ENCODE data around the gene MRGPRD.

MRGPRD gene

DNA sequence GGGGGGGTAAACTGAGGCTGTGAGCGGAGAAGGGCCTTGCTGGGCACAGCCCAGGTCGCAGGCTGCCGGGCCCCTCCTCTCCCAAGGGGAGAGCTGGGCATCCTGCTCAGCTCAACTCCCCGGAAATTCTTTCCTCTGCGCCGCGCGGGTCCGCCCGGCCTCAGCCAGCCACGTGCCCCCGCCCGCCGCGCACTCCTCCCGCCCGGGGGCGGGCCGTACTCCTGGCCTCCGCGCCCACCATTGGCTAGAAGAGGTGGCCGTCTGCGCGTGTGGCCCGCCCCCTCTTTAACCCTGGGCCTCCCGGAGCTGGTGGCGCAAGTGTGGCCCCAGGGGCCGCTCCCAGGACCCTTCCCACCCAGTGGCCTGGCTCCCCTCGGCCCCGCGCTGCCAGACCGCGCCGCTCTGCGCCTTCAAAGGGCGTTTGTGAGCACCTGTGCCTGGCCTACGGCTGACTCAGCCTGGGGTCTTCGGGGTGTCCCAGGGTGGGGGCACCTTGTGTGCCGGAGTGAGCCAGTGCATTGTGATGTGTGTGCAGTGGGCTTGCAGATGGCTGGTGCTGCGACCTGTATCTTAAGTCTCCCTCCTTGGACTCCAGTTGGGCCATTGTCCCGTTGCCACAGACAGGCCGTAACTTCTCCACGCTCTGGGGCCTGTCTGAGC is 30.3 kb upstream of the MRGPRD start:
- peak; percentile 32 for DNase-seq (ENCODE audit: low read depth)
- H3K4me3 ChIP-seq (ENCODE audit: low read length): peak overlapping the region; percentile 40

DNA sequence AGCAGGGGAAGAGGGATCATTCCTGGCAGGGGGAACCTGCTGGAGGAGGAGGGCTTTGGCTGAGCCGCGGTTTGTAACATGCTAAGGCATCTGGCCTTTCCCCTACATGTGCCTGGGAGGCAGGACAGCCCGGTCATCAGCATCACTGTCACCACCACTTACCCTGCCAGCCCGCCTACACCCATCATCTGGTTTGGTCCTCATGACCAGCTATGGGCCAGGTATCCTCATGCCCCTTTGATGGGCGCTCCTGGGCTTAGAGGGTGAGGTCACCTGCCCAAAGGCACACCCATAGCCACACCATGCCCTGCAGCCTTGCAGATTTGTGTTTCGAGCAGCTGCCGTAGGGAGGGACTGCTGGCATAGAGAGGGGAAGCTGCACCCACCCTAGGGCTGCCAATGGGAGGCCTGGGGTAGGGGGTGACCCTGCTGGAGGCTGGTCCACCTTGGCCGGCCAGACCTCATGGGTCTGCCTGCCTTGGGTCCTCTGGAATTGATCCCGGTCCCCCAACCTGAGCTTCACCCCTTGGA is 29.6 kb upstream of the MRGPRD start:
- no peak overlapping the region for H3K4me3 ChIP-seq (ENCODE audit: low read length)
- TF ChIP-seq, protein P1, sequence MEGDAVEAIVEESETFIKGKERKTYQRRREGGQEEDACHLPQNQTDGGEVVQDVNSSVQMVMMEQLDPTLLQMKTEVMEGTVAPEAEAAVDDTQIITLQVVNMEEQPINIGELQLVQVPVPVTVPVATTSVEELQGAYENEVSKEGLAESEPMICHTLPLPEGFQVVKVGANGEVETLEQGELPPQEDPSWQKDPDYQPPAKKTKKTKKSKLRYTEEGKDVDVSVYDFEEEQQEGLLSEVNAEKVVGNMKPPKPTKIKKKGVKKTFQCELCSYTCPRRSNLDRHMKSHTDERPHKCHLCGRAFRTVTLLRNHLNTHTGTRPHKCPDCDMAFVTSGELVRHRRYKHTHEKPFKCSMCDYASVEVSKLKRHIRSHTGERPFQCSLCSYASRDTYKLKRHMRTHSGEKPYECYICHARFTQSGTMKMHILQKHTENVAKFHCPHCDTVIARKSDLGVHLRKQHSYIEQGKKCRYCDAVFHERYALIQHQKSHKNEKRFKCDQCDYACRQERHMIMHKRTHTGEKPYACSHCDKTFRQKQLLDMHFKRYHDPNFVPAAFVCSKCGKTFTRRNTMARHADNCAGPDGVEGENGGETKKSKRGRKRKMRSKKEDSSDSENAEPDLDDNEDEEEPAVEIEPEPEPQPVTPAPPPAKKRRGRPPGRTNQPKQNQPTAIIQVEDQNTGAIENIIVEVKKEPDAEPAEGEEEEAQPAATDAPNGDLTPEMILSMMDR (conservative IDR thresholded peaks at IDR 0.05; ENCODE audit: low read depth, low read length): no peak
- DNase-seq (ENCODE audit: low read depth): no peak

More for the DNA sequence above, 30.3 kb upstream of the MRGPRD start:
- TF ChIP-seq, protein P1 (conservative IDR thresholded peaks at IDR 0.05; ENCODE audit: low read depth, low read length): no peak

DNA sequence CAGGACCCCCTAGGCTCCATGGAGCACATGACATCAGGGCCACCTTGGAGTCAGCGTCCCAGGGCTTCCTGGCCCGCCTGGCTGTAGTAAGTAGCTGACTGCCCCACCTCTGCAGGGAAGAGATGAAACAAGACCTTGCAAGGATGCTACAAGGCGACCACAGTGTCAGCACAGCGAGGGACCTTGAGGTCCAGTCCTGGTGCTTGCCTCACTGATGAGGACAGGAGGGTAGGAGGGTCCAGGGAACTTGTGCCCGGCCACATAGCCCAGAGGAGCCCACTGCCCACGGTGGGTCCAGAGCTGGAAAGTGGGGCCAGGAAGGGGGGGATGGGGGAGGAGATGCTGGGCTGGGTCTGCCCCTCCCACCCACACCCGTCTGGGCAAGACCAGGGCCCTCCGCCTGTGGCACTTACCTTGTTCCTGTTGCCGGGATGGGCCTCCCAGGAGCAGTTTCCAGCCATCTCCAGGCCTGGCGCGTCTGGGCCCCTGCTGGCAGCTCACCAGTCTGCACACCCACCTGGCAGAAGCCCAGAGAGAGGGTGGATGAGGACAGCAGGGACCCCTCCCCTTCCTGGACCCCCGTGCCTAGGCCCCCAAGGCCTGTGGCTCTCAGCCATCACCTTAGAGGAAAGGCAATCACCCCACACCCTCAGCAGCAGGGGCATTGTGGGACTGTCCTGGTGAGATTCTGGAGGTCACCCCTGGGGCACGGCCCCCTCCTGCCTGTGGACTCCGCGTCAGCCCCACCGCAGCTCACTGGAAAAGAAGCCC is 28.8 kb upstream of the MRGPRD start:
- TF ChIP-seq, protein P1 (conservative IDR thresholded peaks at IDR 0.05; ENCODE audit: low read depth, low read length): peak; percentile 2
- no peak overlapping the region for H3K4me3 ChIP-seq (ENCODE audit: low read length)
- DNase-seq (ENCODE audit: low read depth): no peak

DNA sequence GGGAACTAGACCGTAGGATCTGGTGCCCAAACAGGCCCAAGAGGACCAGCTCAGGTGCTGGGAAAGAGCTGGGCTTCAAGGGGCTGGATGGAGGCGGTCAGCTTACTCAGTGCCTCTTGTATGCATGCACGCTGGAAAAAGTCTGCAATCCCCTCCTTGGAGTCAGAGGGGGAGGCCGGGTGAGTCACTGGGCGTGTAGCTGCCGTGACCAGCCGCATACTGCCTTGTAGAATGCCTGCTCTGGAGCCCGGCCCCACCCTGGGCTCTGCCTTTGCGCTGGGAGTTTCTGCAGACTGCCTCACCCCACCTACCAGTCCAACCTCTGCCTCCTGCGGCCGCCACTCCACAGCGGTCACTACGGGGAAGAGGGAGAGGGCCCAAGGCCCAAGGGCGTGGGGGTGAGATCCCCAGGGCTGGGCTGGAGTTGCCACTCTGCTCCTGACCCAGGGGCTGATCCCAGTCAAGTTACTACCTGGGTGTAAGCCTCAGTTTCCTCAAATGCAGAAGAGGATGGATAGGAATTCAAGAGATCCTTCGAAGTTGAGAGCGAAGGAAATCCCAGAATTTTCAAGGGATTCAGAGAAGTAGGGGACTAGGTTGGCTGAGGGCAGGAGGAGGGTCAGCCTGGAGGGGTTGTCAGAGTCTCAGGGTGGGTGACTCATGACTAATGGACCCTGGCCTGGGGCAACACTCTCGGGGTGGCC is 28.1 kb upstream of the MRGPRD start:
- peak; percentile 86 for DNase-seq (ENCODE audit: low read depth)
- no peak overlapping the region for H3K4me3 ChIP-seq (ENCODE audit: low read length)
- TF ChIP-seq, protein P1 (conservative IDR thresholded peaks at IDR 0.05; ENCODE audit: low read depth, low read length): no peak

DNA sequence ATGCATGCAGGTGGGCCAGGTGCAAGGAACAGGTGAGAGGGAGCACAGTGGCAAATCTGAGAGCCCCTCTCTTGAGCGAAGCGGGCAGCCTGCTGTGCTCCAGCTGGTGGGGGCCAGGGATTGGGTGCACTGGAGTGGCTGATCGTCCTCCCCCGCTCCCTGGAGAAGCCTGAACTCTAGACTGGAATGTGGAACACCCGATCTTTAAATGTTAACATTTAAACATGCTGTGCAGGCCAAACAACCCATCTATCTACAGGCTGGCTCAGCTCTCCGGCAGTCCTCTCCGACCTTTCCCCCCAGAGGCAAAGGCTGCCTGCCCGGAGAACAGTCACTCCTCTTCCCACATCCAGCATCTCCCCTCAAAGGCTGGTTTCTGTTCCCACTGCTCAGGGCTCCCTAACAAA is 27.2 kb upstream of the MRGPRD start:
- H3K4me3 ChIP-seq (ENCODE audit: low read length): no peak overlapping the region

DNA sequence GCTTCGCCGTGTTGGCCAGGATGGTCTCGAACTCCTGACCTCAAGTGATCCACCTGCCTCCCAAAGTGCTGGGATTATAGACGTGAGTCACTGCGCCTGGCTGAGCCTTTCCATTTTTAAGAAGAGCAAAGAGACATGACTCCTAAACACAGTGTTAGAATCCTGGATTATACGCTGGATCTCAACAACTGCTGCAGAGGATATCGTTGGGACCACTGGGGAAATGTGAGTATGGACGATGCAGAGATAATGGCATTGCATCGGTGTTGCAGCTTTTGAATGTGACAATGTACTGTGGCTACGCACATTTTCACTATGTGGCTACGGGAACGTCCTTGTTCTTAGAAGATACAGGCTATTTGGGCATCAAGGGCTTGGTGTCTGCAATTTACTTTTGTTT is 26.0 kb upstream of the MRGPRD start:
- DNase-seq (ENCODE audit: low read depth): no peak
- no peak overlapping the region for H3K4me3 ChIP-seq (ENCODE audit: low read length)
- TF ChIP-seq, protein P1 (conservative IDR thresholded peaks at IDR 0.05; ENCODE audit: low read depth, low read length): no peak

More for the DNA sequence above, 27.2 kb upstream of the MRGPRD start:
- TF ChIP-seq, protein P1 (conservative IDR thresholded peaks at IDR 0.05; ENCODE audit: low read depth, low read length): no peak
- DNase-seq (ENCODE audit: low read depth): no peak

Measured in retinal pigment epithelial cell (primary cell).